ENCODE measurements around the gene VARS2. TPM values are rescaled to one million over a fixed set of nuclear protein-coding genes. Genes with fewer than 3 reads are reported as not detected.
A peak's percentile ranks its signal among the peaks of the same experiment; 100 is the strongest.

VARS2 gene
- total and polyA plus RNA-seq, 9 of the 15 experiments (the other 6 are each of a cell fraction or from before 2014, with no cell fraction given): 1.6 to 53.6 (median 29.9) TPM

DNA sequence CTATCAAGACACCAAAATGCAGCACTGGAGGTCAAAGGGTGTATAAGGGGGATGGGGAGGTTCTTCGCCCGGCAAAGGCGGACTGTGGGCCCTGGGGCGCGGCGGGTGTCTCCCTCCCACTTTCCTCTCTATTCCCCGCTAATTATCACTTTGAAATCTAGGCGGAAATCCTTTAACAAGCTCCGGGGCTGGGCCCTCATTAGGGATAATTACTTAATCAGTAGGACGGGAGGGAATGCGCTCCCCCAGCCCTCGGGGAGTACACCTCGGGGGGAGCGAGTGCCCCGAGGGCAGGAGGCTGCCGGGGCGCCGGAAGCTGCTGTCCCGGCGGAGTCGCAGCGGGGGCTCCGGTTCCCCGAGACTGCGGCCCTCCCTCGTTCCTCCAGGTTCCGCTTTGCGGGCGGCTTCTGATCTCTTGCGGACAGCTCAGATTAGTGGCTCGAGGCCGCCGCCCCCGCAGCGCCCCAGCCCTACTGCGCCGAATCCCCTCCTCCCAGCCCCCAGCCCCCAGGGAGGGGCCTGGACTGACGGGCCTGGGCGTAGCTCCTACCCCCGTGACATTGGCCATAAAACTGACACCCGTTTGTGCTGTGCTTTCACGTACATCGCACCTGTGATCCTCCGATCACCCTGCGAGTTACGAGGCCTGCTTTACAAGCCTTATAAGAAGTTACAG is 41.5 kb downstream of the VARS2 start (continued):
- TF ChIP-seq TAF9B (IDR thresholded peaks at IDR 0.05; ENCODE audit: partially characterized antibody): peak; percentile 99
- TF ChIP-seq, protein P1, sequence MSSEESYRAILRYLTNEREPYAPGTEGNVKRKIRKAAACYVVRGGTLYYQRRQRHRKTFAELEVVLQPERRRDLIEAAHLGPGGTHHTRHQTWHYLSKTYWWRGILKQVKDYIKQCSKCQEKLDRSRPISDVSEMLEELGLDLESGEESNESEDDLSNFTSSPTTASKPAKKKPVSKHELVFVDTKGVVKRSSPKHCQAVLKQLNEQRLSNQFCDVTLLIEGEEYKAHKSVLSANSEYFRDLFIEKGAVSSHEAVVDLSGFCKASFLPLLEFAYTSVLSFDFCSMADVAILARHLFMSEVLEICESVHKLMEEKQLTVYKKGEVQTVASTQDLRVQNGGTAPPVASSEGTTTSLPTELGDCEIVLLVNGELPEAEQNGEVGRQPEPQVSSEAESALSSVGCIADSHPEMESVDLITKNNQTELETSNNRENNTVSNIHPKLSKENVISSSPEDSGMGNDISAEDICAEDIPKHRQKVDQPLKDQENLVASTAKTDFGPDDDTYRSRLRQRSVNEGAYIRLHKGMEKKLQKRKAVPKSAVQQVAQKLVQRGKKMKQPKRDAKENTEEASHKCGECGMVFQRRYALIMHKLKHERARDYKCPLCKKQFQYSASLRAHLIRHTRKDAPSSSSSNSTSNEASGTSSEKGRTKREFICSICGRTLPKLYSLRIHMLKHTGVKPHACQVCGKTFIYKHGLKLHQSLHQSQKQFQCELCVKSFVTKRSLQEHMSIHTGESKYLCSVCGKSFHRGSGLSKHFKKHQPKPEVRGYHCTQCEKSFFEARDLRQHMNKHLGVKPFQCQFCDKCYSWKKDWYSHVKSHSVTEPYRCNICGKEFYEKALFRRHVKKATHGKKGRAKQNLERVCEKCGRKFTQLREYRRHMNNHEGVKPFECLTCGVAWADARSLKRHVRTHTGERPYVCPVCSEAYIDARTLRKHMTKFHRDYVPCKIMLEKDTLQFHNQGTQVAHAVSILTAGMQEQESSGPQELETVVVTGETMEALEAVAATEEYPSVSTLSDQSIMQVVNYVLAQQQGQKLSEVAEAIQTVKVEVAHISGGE (CRISPR knock-in tag; IDR thresholded peaks at IDR 0.05): peak in 2 of 3 experiments; percentile 93 to 99; a peak in 4 of 6 replicates
- TF ChIP-seq HDAC8 (tag; IDR thresholded peaks at IDR 0.05): 0 out of 2 replicates have a peak, but pooled peaks have one; percentile 25
- TF ChIP-seq HDAC6 (IDR thresholded peaks at IDR 0.05; ENCODE audit: low read depth, low read length): no peak
- TF ChIP-seq MTA3 (IDR thresholded peaks at IDR 0.05; ENCODE audit: borderline replicate concordance): peak; percentile 84
- TF ChIP-seq MYC (IDR thresholded peaks at IDR 0.05; ENCODE audit: low read depth, low read length): 0 out of 2 replicates have a peak, but pooled peaks have one; percentile 49
- 0 out of 2 replicates have a peak, but pooled peaks have one; percentile 51 for TF ChIP-seq MYC (CRISPR knock-in tag; IDR thresholded peaks at IDR 0.05; ENCODE audit: borderline replicate concordance, low read depth)
- peak in 1 of 2 experiments; percentile 38; a peak in 1 of 4 replicates for TF ChIP-seq SRF (CRISPR knock-in tag; IDR thresholded peaks at IDR 0.05)
- 0 out of 2 replicates have a peak, but pooled peaks have one; percentile 39 for TF ChIP-seq NFIC (IDR thresholded peaks at IDR 0.05)
- TF ChIP-seq ZNF740 (CRISPR knock-in tag; IDR thresholded peaks at IDR 0.05): no peak
- TF ChIP-seq ZNF740 (tag; IDR thresholded peaks at IDR 0.05): peak in 1 of 2 experiments; percentile 21; a peak in 1 of 4 replicates
- no peak for TF ChIP-seq ZKSCAN3 (CRISPR knock-in tag; IDR thresholded peaks at IDR 0.05)
- TF ChIP-seq, protein P2, sequence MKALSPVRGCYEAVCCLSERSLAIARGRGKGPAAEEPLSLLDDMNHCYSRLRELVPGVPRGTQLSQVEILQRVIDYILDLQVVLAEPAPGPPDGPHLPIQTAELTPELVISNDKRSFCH (CRISPR knock-in tag; IDR thresholded peaks at IDR 0.05): 0 out of 2 replicates have a peak, but pooled peaks have one; percentile 23
- TF ChIP-seq, protein P2 (tag; IDR thresholded peaks at IDR 0.05): 0 out of 2 replicates have a peak, but pooled peaks have one; percentile 54
- no peak for TF ChIP-seq ZNF76 (CRISPR knock-in tag; IDR thresholded peaks at IDR 0.05; ENCODE audit: borderline replicate concordance)
- no peak; the same call in 1 of the 2 replicates for TF ChIP-seq GATAD2B (IDR thresholded peaks at IDR 0.05; ENCODE audit: borderline replicate concordance)
- TF ChIP-seq ZNF134 (CRISPR knock-in tag; conservative IDR thresholded peaks at IDR 0.05): no peak
- TF ChIP-seq ATF6 (CRISPR knock-in tag; IDR thresholded peaks at IDR 0.05): 0 out of 2 replicates have a peak, but pooled peaks have one; percentile 41
- 0 out of 4 replicates have a peak, but pooled peaks of 1 of the 2 experiments have one; percentile 32 for TF ChIP-seq TEAD1 (CRISPR knock-in tag; IDR thresholded peaks at IDR 0.05)

Data from K562 (cell line).